GM12875 (cell line): ENCODE data around the gene OAS3.

Source experiments
- H3K4me3 ChIP-seq: one replicate; pipeline ENCODE4 v1.5.1; 2011; ENCODE audit warnings: low read depth, low read length, control low read depth
- CTCF ChIP-seq: IDR thresholded peaks from 2 replicates; pipeline ENCODE4 v1.5.1; 2011; ENCODE audit warnings: low read depth, mild to moderate bottlenecking, control low read depth, inconsistent platforms, low read length, moderate library complexity, borderline replicate concordance; ENCODE audit not compliant: insufficient read depth

OAS3 gene

GRCh38 chr12:112936264-112936663, 2.0 kb upstream of the OAS3 start:
- H3K4me3 ChIP-seq, result no peak overlapping the region
- no peak for TF ChIP-seq CTCF

GRCh38 chr12:112936927-112937326, 1.3 kb upstream of the OAS3 start:
- TF ChIP-seq CTCF, result no peak
- H3K4me3 ChIP-seq, result no peak overlapping the region

- H3K4me3 ChIP-seq, result peak overlapping the region; percentile 47
- no peak for TF ChIP-seq CTCF
Measured at GRCh38 chr12:112938751-112939150, 477 bp downstream of the OAS3 start.

GRCh38 chr12:112939761-112940381, 1.6 kb downstream of the OAS3 start:
- no peak for TF ChIP-seq CTCF
- peak overlapping the region; percentile 42 for H3K4me3 ChIP-seq

GRCh38 chr12:112941528-112942335, 3.5 kb downstream of the OAS3 start:
- H3K4me3 ChIP-seq, result no peak overlapping the region
- TF ChIP-seq CTCF, result no peak

GRCh38 chr12:112942572-112942971, 4.3 kb downstream of the OAS3 start:
- TF ChIP-seq CTCF, result no peak
- no peak overlapping the region for H3K4me3 ChIP-seq

GRCh38 chr12:112944024-112944690, 5.9 kb downstream of the OAS3 start:
- TF ChIP-seq CTCF, result no peak
- H3K4me3 ChIP-seq, result no peak overlapping the region
